Omental fat pad (tissue), 4 donors: Measurements from ENCODE around the gene IGSF21. TPM values are rescaled to one million over a fixed set of nuclear protein-coding genes. Genes with fewer than 3 reads are reported as not detected.

Experiments used
- ATAC-seq: fragments of 150-250 bp; one replicate; pipeline ENCODE4 v1.9.1; 2016; ENCODE audit warnings: mild to moderate bottlenecking, moderate library complexity; ENCODE audit not compliant: low FRiP score
- DNase-seq: peaks from one replicate; pipeline ENCODE4 v3.0.0-alpha.2; 2019; ENCODE audit warnings: low spot score
- total RNA-seq, 4 donors: library from RNA; depleted of rRNA; stranded (reverse); fragments of >200 nt; gene quantifications; one replicate each; pipeline ENCODE4 v1.1.0, GENCODE V29; 2016
- TF ChIP-seq, protein P1 (sequence below), 3 donors: fragments of 450-650 bp; IDR thresholded peaks; one replicate each; pipeline ENCODE4 v1.5.1; 2016 to 2017; ENCODE audit warnings: antibody characterized with exemption in 3 of 3, mild to moderate bottlenecking in 3 of 3, moderate library complexity in 2 of 3

IGSF21 gene
- total RNA-seq, 4 donors from 2014 or later: 0.56 to 7.8 (median 7.4) TPM; not detected in 1

DNA sequence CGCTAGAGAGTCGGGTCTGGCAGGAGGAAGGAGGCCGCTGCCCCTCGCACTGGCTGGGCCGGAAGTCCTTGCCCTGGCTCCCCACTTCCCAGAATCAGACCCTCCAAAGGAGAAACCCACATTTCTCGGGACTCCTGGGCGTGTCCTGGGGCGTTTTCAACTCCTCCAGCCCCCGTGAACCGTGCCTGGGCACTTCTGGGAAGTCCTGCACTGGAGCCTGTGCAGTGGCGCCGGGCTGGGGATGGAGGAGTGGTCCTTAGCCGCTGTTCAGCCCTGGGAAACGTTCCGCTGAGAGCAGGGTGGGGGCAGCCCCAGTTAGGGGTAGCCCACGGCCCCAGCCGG lies 3.0 kb downstream of the IGSF21 start:
- TF ChIP-seq, protein P1, sequence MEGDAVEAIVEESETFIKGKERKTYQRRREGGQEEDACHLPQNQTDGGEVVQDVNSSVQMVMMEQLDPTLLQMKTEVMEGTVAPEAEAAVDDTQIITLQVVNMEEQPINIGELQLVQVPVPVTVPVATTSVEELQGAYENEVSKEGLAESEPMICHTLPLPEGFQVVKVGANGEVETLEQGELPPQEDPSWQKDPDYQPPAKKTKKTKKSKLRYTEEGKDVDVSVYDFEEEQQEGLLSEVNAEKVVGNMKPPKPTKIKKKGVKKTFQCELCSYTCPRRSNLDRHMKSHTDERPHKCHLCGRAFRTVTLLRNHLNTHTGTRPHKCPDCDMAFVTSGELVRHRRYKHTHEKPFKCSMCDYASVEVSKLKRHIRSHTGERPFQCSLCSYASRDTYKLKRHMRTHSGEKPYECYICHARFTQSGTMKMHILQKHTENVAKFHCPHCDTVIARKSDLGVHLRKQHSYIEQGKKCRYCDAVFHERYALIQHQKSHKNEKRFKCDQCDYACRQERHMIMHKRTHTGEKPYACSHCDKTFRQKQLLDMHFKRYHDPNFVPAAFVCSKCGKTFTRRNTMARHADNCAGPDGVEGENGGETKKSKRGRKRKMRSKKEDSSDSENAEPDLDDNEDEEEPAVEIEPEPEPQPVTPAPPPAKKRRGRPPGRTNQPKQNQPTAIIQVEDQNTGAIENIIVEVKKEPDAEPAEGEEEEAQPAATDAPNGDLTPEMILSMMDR (IDR thresholded peaks at IDR 0.05): no peak
- ATAC-seq: no peak
- DNase-seq: no peak

DNA sequence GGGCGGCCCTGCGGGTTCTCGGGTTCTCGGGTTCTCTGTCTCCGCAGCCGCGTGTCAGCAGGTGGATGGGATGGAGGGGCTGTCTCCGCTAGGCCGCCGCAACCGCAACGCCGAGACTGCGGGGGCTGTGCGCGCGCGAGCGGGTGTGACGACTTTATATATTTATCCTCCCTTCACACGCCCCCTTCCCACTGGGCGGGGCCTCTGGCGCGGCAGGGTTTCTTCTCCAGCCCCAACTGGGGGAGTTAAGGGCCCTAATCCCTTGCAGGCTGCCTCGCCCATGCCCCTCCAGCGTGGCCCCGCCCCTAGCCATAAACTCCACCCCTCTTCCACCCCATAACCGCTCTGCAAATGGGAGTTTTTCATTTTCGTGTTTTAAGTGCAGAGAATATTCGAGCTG lies 3.4 kb downstream of the IGSF21 start:
- ATAC-seq: no peak
- no peak for DNase-seq
- TF ChIP-seq, protein P1 (IDR thresholded peaks at IDR 0.05): no peak

DNA sequence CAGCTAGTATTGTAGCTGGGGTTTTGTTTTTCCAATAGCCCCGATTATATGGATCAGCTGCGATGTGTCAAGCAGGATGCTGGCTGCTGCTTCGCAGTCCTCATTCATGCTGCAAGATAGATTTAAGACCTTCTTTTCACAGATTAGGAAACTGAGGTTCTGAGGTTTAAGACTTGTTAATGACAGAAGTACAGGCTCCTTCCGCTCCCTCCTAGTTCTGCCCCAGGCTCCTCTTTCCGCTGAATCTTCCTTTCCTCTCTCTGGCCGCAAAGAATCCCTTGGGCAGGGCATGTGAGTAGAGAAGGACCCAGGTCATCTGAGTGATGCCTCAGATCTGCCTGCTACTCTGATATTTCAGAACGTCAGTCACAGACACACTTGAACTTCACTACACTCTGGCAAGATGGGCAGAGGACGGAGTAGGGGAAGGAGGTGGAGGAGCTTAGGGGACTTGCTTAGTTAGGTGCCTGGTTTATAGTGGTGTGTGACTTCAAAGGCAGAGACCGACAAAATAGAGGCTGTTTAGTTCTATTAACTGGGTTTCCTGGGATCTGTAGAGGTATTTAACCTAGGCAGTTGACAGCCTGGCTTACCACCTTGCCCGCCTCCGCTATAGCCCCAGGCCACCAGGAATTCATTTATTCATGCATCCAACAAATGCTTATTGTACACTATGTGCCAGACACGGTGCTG lies 4.2 kb downstream of the IGSF21 start:
- ATAC-seq: no peak
- TF ChIP-seq, protein P1 (IDR thresholded peaks at IDR 0.05): no peak
- no peak for DNase-seq

DNA sequence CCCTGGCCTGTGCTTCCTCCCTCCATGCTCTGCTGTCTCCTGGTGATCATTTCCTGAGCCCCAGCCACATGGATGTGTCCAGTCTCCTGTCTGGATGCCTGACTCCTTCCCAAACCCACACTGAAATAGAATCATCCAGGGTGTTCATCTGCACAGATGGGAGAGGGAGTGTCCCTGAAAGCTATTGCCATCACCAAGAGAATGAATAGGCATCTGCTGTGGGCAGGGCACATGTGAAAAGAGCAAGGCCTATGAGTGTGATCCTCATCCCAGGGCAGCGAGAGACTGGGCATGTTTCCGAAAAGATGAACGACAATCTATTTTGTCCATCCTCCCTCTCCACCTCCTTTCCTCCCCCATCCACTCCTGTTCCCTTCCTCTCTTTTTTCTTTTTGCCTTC lies 5.0 kb downstream of the IGSF21 start:
- DNase-seq (no peak), ATAC-seq (no peak)
- TF ChIP-seq, protein P1 (IDR thresholded peaks at IDR 0.05): no peak

DNA sequence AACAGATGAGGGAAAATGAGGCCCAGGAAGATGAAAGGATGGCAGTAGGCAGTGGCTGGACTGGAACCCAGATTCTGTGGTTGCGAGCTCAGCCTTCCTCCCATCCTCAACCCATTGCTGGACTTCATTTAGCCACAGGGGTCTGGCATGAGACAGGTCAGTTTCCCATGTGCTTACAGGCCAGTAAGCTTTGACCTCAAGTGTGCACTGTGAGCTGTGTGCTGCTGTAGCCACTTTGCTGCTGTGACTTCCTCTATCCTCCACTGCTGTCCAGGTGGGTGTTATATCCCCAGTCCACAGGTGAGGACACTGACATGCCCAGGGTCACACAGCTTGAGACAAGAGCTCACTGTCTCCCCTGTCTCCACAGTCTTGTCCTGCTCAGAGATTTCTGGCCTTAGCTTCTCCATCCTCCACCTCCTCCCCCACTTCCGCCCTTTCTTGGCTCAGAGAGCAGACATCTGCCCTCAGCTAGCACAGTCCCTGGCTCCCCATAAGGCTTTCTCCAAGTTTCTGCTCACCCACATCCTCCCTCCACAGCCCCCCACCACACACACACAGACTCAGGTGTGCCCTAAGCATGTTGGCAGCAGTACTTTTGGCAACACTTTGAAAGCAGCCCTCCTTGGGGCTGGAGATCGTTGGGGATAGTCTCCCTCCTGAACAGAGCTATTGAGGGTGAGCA lies 7.3 kb downstream of the IGSF21 start:
- TF ChIP-seq, protein P1 (IDR thresholded peaks at IDR 0.05): no peak
- ATAC-seq: no peak
- no peak for DNase-seq

DNA sequence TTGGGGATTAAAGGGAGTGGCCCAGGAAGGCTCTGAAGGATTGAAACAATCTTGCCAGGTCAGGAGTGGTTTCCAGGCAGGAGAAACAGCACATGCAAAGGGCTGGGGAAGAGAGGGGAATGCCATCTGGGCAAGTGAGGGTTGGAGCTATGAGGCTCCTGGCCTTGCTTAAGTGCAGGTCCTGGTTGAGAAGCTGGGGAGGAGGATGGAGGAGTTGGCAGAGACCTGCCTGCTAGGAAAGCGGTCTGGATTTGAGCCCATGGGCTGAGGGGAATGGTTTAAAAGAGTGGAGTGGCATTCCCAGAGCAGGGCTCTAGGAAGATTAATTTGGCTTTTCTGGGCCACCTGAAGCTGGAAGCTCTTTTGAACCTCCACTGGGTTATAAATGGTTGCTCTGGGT lies 9.2 kb downstream of the IGSF21 start:
- no peak for DNase-seq
- TF ChIP-seq, protein P1 (IDR thresholded peaks at IDR 0.05): no peak

DNA sequence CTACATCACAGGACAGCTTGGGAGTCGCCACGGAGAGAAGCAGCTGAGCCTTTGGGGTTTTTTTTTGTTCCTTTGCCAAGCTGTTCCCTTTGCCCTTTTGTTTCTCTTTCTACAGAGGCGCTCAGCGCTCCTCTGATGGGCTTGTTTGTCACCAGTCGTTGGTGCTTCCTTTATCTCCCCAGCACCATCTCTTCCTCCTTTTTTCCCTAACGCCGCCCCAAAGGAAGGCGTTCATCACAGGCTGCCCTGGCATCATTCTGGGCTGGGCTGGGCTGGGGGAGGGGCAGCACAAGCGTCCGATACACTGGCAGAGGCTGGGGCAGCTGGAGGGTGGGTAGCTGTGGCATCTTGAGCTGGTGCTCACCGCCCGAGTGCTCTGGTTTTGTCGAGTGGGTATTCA lies 10.5 kb downstream of the IGSF21 start:
- TF ChIP-seq, protein P1 (IDR thresholded peaks at IDR 0.05): no peak
- no peak for ATAC-seq
- no peak for DNase-seq

More for the DNA sequence above, 9.2 kb downstream of the IGSF21 start:
- ATAC-seq: no peak
